GOT3 (cell line): ENCODE results near the gene KCTD11.

Experiments
- DNase-seq: peaks from one replicate; lab custom pipeline; 2025; ENCODE audit warnings: mixed read lengths; lab: John Stamatoyannopoulos, UW

The KCTD11 gene

GRCh38 chr17:7351665-7352502 is at the start of gene KCTD11:
TSS of gene KCTD11 (plus strand) at chr17:7352162.
- DNase-seq, result peak; percentile 97

- DNase-seq, result no peak
These were observed 47.8 kb upstream of the KCTD11 start for GRCh38 chr17:7304179-7304578.

GRCh38 chr17:7306911-7307685 is 44.9 kb upstream of the KCTD11 start, which contains the start of gene EIF5A:
TSS of gene EIF5A (plus strand) at chr17:7307628. CDS start at chr17:7309636, 2,008 bp downstream.
- peak; percentile 98 for DNase-seq

DNA sequence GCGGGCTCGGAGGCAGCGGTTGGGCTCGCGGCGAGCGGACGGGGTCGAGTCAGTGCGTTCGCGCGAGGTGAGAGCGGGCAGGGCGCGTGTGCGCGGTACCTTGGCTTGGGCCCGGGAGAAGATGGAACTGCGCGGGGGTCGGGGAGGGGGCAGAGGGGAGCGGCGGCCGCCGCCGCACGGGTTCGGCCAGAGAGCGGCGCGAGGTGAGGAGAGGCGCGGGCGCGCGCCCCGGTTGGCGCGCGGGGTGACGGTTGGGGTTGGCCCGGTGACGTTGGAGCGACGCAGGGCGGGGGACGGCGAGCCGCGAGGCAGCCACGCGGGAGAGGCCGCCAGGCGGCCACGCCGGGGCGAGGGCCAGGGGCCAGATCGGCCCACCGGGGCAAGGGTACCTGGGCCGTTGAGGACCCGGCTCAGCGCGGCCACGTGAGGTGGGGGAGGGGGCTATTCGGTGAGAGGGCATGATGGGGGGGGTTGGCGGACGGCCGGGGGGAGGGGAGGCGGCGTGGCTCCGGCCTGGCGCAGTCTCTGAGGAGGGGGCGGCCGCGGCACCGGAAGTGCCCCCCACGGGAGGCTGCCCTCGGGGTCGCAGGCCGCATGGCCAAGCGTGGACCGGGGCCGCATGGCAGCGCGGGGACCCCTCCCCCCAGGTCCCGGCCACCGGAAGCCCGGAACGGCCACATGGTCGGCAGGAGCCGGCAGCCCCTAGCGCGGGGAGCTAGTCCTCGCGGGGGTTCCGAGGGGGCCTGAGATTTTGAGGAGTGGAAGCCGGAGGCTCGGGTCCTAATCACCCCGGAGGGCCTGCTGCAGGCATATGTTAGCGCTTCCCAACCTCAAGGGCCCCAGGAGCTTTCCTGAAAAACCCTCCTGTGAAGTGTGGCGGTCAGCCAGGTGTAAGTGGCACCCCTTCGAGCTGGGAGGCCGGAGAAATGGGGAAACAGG is 44.0 kb upstream of the KCTD11 start:
- DNase-seq, result no peak

DNA sequence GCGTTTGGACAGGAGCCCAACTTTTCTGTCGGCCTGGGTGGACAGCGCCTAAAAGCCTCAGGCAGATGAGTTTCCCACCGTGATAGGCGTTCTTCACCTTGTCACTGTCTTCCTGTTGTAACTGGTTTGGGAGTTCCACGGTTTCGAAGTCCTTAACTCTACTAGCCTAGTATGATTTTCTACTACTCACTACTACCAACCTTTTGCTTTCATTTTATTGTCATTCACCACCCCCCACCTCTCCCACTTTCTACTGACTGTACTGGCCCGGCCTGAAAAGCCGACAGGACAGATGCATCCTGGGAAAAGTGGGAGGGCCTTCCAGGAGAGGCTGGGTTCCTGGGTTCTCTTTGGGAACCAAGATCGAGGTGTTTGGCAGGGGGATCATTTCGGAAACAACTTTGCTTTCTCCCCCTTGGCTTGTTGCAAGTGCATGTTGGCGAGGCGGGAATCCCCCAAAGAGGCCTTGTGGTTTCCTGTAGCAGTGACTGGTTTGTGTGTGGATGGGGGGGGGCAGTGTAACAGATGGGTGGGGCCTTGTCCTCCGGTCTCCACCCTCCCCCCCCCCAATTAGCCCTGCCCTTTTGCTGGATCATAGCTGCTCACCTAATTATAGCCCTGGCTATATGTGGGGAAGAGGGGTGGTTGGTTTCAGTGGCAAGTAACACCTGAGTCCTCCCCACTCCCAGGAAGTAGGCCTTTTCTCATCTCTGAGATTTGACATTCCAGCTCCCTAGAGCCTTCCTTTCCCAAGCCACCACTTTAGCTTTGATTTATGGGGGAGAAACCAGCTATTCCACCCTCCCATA is 43.1 kb upstream of the KCTD11 start:
- DNase-seq, result peak; percentile 36

DNA sequence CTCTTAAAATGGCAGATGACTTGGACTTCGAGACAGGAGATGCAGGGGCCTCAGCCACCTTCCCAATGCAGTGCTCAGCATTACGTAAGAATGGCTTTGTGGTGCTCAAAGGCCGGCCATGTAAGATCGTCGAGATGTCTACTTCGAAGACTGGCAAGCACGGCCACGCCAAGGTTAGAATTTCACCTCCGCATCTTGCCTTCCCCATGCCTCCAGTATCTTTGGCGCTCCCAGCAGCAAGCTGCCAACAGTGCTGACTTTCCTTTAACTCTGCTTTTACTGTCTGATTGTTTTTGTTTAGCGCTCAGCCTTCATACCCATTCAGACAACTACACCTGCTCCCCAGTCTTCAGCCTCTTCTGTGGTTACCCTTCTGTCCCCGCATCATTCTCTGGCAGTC is 42.3 kb upstream of the KCTD11 start:
- no peak for DNase-seq

DNA sequence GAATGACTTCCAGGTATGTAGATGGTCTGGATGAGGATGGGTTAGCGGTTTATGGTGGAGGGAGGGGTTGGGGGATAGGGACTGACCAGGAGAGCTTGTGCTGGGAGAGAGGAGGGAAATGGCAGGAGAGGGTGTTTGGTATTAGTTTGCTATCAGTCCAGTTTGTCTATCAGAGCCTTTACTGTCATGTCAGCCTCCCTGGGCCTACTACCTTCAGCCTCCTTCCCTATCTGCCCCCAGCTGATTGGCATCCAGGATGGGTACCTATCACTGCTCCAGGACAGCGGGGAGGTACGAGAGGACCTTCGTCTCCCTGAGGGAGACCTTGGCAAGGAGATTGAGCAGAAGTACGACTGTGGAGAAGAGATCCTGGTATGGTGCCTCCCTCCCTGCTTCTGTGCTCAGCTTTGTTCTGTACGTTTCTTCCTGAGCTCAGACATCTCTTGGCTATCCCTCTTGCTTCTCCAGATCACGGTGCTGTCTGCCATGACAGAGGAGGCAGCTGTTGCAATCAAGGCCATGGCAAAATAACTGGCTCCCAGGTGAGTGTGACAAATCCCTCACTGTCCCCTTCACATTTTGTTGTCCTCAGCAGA is 40.8 kb upstream of the KCTD11 start:
- no peak for DNase-seq

DNA sequence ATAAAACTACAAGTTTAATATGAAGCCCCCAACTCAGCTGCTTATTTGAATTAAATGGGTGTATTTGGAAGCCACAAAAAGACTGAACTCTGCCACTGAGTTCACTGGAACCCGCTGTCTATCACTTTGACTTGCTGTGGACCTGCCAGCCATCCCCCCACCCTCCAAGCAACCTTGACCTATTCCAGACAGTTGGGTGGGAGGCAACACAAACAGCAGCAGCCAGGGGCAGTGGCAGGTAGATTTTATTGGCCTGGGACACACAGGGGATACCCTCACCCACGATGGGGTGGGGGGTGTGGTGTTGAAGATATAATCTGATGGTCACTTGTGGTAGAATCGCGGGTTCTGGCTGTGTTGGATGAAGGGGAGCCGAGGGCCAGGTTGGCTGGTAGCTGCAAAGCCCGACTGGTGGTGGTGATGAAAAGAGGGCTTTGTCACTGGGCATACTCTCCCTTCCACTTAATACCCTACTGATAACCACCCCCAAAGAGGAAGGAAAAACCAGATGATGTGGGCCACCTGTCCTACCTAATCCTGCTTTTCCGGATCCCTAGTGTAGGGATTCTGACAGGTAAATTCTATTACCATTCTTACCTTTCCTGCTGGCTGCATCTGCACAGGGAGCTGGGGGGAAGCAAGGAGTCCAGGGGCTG is 39.4 kb upstream of the KCTD11 start:
- DNase-seq, result no peak

DNA sequence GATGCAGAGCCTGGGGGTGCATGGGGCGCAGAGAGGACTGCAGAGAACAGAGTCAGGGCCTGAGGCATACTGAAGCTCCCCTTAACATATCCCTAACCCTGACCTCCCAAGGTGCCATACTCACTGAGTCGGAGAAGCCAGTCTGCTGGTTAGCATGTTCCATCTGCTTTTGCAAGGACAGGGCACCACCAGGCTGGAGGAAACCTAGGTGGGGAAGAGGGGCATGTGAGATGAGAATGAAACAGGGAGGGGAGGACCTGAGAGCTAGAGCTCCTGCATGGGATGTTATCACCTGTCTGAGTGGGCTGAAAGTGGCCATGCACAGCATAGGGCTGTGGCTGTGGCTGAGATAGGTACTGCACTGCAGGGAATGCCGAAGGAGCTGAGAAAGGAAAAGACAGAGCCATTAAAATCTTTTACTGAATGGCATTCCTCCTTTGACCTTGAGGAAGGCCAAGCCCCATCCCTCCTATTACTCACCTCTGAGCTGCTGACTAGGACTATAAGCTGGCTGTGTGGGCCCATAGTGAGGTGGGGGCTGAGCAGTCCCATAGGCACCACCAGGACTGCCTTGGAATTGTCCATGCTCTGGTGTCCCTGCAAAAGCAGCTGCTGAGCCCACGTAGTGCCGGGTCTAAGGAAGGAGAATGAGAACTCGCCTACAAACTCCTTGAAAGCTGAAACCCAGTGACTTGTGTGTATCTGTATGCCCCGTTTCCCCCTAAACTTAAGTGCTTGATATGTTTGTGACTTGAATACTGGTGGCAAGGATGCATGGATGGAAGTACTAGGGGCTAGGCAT is 38.7 kb upstream of the KCTD11 start:
- no peak for DNase-seq

DNA sequence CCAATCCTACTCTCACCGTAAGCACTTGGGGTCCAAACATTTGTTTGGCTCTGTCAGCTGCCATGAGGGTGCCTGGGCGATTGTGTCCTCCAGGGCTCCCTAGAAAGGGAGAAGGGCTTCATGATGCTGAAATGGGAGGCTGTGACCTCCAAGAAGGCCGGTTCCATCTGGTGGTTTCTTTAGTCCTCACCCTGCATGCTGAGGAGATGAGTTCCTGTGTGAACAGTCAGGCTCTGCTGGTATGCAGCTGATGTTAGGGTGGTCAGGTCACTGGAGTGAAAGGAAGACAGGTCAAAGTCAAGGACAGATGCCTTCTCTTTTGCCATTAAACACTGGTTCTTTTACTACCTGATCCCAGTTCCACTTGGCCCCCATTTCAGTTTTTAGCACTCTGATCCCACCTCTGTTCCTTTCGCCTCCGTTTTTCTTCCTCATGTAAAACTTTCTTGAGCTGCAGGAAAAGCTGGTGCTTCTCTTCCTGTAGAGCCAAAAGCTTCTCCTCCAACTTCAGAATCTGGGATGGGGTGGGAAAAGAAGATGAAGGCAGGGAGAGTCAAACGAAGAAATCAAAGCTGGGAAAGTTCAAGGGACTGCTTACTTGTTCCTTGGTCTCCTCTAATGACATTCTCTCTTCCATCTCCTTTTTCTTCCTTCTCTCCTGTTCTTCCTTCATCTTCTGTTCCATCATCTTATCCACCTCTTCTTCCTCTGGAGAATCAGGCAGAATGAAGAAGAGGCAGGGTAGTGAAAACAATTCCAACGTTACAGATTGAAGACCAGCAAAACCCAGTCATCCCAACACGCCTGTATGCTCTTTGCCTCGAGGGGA is 37.9 kb upstream of the KCTD11 start:
- DNase-seq, result no peak

GRCh38 chr17:7314719-7315569 is 37.0 kb upstream of the KCTD11 start, which contains the start of gene GPS2:
TSS of gene GPS2 (minus strand) at chr17:7315360. CDS start at chr17:7315052, 308 bp downstream.
- DNase-seq, result peak; percentile 49

DNA sequence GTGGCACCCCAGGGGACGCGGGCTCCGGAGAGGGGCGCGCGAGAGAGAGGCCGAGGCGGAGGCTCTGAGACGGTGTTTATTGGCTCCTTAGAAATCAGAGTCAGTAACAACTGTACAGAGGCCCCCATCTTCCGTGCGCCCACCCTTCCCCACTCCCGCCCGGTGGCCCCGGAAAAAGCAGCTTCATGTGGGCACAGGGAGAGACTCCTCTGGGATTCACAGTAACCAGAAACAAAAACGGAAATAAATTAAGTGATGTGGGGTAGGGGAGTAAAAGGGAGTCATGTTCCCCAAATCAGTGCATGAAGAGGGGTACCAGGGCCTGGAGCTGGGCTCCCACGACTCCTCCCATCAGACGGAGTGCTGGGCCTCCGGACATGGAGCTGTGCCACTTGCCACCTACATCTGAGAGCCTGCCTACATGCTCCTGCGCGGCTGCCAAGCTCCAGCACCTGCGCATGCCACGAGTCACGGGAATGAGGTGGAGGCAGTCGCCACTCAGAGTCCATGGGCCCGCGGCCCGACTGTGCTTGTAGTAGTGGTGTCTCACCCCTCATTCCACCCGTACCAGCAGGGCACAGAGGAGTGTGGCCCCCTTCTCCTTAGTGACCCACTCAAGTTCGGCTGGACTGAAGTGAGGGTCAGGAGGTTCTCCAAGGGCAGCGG is 36.3 kb upstream of the KCTD11 start:
- DNase-seq, result no peak

DNA sequence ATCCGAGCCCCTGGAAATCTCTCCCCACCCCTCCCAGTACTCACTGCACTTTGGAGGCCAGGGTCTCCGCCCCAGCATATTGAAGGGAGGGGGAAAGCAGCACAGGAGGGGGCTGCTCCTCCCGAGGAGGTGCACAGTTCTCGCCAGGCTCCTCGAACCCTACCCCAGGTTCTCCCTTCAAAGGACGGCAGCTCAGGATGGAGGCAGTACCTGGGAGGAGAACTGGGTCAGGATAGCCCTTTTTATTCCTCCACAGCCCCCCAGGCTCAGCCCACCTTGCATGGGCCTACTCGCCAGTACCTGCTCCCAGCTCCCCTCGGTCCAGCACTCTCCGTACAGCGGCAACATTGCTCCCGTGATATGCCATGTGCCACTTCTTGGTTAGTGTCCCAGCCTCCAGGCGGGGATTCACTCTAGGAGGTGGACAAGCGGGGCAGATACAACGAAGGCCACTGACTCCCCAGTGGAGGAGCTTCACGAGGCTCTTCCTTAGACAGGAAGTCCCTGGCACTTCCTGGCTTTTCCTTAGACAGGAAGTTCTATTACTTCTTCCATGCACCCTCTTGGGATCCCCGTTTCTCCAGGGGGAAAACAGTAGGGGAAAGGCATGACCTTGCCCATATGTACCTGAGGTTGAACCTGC is 34.7 kb upstream of the KCTD11 start:
- DNase-seq, result no peak

GRCh38 chr17:7318121-7318860 is 33.7 kb upstream of the KCTD11 start:
- DNase-seq, result no peak

- DNase-seq, result no peak
These were observed 30.5 kb upstream of the KCTD11 start for GRCh38 chr17:7321466-7321865.
